Stimulated activated CD4-positive, alpha-beta T cell treated with anti-CD3 and anti-CD28 coated beads, Interleukin-1b, Interleukin-23, amount 100 ng/mL, for 24 hours (primary cell): ENCODE results near the gene BPI.
"Not testable (repeated sequence)": the region's sequence is repeated elsewhere in the genome, so short reads cannot be mapped to it uniquely, and the experiment has no call there.

Experiments used
- DNase-seq, 4 experiments: peaks; one replicate each; pipeline ENCODE4 v3.0.0-alpha.2; 2020; ENCODE audit warnings: low read depth in 4 of 4, low spot score in 1 of 4

Gene BPI

DNA sequence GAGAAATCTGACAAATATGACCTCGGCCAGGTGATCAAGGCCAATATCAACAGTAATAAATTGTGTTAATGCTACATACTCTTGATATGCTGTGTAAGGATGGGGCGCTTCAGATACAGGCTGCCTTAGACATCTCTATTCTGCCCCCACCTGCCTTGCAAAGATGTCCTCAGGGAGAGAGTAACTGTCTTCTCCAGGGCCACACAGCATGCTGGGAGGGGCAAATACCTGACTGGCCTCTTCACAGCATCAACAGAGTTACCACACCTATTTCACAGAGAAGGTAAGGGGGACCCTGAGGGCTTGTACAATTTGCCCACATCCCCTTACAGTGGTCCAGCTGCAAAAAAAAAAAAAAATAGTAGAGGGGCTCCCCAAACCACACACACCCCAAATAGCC lies 26.3 kb upstream of the BPI start:
- no peak for DNase-seq

DNA sequence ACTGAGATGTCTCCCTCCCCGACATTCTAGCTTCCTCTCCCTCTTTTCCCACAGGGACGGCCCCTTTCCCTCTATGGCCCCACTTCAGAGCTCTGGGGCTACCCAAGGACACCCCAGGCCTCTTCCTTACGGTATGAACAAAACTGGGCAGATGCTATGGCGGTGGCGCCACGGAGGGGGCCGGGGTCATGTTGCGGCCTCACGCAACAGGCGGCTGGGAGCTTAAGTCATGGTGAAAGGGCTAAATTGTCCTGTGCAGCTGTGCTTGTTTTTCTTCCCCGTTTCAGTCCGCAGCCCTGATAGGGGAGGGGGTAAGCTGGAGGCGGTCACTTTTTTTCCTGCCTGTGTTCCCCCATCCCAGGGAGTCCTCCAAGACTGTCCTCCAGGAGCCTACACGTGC lies 25.8 kb upstream of the BPI start:
- DNase-seq: no peak

DNA sequence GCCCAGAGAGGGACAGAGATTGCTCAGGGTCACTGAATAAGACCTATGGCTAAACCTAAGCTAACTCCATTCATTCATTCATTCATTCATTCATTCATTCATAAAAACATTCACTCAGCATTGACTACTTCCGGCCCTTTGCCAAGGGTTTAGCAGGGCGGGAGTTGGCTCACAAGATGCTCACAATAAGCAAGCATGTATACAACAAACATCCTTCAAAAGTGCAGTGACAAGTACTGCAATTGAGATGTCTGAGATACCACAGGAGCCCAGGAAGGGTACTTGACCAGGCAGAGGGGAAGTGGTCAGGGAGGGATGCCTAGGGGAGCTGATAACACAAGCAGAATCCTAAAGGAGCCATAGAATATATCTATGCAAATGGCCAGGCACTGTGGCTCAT lies 25.2 kb upstream of the BPI start:
- DNase-seq: no peak

DNA sequence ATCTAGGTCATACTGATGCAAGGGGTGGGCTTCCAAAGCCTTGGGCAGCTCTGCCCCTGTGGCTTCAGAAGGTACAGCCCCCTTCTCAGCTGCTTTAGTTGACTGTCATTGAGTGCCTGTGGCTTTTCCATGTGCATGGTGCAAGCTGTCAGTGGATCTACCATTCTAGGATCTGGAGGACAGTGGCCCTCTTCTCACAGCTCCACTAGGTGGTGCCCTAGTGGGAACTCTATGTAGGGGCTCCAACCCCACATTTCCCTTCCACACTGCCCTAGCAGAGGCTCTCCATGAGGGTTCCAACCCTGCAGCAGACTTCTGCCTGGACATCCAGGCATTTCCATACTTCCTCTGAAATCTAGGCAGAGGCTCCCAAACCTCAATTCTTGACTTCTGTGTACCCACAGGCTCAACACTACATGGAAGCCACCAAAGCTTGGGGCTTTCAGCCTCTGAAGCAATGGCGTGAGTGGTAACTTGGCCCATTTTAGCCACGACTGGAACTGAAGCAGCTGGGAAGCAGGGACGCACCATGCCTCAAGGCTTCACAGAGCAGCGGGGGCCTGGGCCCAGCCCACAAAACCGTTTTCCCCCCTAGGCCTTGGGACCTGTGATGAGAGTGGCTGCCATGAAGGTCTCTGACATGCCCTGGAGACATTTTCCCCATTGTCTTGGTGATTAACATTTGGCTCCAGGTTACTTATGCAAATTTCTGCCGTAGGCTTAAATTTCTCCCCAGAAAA lies 22.6 kb upstream of the BPI start:
- not testable (repeated sequence) for DNase-seq

DNA sequence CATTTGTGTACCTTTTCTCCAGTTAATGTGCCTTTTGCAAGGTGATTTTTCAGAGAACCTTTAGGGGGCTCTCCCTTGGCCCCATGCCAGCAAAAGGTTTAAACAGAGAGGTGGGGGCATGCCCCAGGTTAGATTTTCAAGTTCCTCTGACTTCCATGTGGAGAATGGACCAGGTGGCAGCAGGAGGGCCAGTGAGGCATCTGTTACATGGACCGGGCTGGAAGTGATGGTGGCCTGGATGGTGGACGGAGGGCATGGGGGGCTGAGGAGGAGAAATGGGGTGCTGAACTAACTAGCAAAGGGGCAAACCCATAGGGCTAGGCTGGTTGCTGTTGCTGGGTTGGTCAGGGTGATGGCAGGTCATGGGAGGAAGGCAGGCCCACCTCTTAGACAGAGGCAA lies 20.7 kb upstream of the BPI start:
- no peak for DNase-seq

DNA sequence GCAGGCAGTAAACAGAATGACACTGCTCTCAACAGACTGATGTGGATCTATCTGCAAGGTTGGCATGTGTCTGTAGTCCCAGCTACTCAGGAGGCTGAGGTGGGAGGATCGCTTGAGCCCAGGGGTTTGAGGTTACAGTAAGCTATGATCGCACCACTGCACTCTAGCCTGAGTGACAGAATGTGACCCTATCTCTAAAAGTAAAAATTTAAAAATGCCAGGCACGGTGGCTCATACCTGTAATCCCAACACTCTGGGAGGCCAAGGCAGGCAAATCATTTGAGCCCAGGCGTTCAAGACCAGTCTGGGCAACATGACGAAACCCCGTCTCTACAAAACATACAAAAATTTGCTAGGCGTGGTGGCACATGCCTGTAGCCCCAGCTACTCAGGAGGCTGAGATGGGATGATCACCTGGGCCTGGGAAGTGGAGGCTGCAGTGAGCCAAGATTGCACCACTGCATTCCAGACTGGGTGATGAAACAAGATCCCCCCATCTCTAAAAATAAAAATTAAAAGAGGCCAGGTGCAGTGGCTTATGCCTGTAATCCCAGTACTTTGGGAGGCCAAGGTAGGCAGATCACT lies 19.8 kb upstream of the BPI start:
- not testable (repeated sequence) for DNase-seq

DNA sequence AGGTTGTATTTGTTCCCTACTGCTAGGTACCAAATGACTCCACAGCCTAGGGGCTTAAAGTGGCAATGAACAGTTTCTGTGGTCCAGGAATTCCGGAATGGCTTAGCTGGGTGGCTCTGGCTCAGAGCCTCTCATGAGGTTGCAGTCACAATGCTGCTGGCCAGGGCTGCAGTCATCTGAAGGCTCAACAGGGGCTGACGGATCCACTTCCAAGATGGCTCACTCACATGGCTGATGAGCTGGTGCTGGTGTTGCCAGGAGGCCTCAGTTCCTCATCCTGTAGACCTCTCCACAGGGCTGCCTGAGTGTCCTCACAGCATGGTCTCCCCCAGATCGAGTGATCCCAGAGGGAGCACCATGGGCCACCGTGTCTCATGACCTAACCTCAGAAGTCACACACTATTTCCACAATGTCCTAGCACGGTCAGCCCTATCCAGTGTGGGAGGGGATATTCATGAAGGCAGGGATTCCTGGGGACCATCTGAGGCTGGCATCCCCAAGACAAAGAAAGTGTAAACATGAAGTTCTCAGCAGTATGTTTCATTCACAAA lies 19.0 kb upstream of the BPI start:
- DNase-seq: no peak

DNA sequence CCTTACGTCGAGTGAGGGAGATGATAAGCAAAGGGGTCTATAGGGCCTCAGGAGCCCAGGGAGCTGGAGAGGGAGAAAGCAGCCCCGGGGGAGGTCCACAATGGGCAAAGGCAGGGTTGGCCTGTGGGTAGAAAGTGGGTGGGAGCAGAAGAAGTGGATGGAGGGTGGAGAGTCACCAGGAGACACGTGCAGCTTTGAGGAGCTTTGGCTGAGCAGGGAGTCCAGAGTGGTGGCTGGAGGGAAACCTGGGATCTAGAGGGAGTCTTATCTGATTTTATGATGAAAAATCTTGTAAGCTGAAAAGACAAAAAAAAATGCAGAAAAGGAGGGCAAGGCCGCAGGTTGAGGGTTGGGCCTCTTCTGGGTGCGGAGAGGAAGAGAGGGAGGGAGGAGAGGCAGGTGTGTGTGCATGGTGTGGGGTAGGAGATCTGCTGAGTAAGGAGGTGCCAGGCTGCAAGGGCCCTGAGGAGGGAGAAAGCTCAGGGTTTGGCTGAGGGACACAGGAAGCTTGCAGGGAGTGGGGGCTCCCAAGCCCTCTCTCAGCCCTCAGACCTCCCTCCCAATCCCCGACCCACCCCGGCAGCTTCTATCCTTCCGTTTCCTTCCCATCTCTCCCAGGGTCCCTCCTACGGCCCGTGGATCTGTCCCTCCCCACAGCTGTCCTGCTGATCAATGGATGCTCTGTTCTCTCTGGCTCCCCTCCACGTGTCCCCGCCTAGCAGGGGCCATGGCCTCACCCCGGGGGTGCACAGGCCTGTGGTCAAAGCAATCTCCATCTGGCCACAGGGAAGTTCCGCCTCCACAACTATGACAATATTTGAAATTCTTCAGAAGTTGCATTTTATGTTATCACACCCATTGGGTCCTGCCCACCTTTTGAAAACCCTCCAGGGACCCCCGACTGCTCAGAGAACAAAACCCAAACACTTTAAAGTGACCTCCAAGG lies 17.1 kb upstream of the BPI start:
- no peak for DNase-seq

DNA sequence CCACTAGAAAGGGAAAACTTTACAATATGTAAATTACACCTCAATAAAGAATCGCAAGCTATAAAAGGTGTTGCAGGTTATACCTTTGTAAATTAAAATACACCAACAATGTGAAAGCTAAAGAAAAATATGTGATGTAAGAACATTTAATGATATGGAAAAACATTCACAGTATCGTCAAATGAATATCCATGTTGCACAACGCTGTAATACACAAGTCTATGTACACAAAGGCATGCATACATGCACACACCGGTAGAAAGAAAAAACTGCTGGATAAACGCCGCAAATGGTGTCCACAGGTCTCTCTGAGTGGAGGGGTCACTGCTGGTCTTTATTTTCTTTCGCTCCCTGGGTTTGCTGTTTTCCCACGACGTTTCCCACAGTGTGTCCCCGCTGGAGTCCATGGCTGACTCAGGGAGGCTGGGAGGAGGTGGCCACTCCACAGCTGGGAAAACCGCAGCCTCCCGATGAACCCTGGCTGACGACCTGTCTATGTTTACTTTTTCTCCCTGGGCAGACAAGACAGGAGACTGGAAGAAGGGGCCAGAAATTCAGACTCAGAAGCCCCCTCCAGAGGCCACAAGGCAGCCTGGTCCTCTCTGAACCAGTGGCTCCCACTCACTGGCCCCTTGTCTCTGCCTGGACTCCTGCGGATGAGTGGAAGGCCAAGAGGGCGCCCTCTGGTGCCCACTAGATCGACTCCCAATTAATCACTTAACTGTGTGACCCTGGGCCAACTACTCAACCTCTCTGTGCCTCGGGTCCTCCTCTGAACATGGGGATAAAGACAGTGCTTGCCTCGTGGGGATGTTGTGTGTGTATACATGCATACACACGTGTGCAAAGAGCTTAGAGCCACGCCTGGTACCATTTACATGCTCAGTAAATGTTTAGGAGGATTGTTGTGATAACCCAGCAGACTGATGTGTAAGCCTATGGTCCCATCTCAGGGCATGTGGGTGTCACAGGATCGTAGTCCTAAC lies 12.8 kb upstream of the BPI start:
- DNase-seq: no peak

DNA sequence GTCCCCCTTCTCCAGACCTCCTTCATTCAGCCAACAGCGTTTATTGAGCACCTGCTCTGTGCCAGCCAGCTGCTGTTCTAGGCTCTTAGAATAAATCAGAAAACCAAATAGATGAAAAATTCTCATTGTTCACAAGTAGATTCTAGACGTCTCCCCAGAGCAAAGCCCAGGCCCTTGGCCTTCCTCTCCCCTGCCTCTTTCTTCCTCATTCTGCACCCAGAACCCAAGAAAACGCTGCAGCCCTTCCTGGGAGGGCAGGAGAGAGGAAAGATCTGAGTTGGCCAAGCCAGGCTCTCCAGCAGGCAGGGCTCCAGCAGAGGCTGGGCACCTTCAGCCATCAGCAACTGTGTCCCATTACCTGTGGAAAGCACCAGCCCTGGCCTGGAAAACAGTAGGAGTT lies 12.0 kb upstream of the BPI start:
- DNase-seq: no peak

DNA sequence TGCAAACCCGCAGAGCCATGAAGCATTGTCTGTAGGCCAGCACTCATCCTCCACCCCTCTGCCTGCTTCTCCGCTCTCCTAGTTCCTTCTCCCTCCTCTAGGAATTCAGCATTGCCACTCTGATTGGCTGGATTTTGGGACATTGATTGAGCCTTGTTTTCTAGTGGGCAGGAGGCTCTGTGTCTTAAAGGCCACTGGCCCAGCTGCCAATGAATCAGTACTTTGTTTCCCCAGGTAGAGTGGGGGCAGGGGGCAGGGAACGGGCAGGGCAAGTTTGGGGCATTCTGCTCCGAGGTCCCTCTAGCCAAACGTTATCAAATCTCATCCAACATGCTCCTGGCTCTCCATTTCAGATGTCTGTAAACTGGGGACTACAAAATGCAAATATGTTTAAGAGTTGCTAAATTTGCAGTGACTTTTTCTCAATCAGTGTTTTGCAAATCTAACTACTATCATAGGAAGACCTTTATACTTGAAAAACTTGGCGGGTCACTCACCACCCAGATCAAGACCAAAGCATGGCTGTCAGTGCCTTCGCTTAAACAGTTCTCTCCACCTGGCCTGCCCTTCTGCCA lies 10.4 kb upstream of the BPI start:
- DNase-seq: no peak

DNA sequence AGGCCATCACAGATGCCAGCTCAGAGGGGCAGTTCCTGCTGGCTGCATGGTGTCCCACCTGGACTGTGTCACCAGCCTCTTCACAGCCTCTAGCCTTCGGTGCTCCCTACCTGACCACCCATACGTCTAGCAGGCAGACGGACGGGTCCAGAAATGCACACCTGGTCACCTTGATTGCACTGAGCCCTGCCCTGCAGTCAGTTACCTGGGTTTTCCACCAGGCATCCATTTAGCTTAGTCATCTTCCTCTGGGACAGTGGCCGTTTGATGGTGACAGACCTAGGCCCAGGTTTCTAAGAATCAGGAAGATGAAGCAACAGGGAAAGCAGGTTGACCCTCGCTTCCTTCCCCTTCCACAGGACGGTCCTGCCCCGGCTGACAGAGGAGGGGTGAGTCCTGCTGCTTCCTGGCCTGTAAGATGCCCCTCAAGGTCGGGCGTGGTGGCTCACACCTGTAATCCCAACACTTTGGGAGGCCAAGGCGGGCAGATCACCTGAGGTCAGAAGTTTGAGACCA lies 9.8 kb upstream of the BPI start:
- no peak for DNase-seq

DNA sequence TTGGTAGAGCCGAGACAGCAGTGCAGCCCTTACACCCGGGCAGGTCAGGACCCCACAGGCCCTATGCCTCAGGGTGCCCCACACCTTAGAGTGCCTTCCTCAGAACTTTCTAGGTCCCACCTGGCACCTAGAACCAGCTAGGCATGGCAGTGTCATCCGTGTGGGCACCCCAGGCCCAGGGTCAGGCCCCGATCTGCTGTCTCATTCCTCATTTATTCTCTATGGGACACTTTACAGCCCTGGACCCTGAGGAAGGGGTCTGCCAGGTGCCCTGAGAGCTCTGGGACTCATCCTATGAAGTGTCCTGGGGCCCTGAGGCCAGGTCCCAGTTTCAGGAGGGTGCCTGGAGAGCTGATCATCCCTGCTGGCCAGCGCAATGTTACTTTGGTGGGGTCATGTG lies 8.1 kb upstream of the BPI start:
- DNase-seq: no peak

DNA sequence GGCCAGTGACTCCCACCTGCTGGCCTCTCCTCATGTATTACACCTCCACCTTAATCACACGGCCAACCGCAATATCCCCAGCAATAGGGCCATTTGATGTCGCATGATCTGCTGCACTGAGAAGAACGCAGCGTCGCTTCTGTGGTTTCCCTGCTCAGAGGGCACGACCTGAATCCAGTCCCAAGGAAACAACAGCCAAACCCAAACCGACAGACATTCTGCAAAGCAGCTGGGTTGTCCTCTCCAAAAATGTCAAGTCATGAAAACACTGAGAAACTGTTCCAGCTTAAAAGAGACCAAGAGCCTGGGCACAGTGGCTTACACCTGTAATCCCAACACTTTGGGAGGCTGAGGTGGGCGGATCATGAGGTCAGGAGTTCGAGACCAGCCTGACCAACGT lies 7.5 kb upstream of the BPI start:
- DNase-seq: no peak

DNA sequence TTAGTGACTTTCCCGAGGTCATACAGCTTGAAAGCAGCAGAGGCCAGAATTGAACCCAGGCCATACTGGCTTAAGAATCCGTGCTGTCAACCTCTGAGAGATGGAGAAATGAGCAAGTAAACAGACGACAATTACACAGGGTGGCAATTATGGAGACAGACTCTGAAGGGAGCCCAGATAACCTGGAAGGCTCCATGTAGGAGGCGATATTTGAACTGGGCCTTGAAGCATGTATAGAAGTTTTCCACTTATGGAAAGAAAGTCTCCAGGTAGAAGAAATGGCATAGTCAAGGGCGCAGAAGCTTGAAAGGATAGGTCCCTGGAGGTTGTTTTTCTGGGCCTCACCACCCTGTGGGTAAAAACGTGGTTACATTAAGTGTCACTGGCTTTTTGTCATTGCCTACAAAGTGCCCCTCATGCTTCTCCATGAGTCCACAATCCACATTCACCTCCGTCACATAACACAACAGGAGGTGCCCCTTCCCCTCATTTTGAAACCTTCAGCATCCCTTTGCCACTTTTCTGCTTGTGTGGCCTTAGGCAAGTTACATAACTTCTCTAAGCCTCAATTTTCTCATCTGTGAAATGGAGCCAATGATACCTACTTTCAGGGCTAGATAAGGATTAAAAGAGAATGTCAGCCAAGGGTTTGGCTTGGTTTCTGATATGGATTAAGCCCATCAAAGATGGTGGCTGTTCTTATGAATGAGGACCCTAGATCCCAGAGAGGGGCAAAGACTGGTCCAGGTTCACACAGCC lies 5.9 kb upstream of the BPI start:
- DNase-seq: no peak

DNA sequence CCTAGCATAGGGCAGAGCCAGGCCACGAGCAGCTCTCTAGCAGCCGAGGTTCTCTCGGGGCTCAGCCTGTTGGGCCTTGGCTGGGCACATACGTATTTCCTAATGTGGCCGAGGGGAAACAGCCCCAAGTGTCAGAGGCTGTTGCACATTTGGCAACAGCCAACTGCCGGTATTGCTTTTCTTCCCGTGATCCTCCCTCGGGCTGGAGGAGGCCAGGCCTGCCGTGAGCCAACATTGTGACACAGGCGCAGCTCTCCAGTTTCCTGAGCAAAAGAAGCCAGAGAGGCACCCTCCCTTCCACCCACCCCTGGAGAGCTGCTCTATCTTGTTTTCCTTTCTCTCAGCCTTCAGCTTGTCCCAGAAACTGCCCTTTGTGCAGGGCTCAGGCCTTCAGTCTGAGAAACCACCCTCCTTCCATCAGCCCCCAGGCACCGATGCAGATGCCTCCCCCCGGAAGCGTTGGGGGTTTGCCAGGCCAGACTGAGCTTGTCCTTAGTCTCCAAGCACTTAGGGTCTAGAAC lies 5.1 kb upstream of the BPI start:
- no peak for DNase-seq

DNA sequence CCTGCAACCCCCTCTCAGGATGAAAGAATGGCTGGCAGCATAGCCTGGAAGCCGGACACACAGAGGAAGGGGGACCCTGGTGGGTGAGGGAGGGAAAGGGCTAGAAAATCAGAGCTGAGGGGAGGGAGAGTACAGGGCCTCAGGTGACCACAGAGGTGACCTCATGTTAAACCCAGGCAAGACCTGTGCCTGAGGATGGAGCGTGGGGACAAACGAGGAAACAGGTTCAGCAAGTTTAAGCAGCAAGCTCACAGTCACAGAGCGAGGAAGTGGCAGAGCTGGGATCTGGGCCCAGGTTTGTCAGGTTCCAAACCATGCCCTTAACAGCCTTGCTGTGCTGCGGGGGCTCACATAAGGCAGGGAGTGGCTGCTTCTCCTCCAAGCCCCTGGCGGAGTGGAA lies 4.0 kb upstream of the BPI start:
- DNase-seq: no peak

DNA sequence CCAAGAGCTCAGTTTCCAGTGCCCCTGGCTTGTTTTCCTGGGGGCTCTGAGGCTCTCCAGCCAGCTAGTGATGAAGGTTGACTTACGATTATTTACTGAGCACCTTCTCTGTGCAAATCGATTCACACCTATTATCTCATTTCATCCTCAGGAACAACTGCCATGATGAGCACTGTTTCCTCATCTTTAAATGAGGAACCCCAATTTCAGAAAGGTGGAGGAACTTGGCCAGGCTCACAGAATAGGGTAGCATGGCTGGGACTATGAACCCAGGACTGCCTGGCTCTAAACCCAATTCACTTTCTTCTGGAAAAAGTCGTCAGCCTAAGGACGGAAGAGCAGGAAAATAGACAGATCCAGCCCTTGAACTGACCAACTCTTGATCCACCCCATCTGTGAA lies 3.5 kb upstream of the BPI start:
- no peak for DNase-seq

DNA sequence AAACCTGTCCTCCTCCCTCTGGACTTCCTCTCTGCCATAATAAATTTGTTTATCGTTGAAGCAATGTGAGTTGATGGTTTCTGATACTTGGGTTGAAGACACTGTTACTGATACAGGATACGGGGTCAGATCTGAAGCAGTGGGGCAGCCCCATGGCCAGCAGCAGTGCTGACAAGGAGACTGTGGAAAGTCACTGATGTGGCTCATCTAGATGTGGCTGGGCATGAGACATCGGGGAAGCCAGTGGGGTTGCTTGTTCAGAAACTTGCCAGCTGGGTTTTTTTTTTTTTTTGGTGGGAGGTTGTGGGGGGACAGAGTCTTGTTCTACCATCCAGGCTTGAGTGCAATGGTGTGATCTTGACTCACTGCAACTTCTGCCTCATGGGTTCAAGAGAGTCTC lies 2.6 kb upstream of the BPI start:
- DNase-seq: no peak
